GM19240 (cell line): ENCODE results near the gene GMFB.

Source experiments
- DNase-seq: peaks from one replicate; pipeline ENCODE4 v3.0.0; 2011; ENCODE audit warnings: low spot score; ENCODE audit not compliant: insufficient read length

The GMFB gene

DNA sequence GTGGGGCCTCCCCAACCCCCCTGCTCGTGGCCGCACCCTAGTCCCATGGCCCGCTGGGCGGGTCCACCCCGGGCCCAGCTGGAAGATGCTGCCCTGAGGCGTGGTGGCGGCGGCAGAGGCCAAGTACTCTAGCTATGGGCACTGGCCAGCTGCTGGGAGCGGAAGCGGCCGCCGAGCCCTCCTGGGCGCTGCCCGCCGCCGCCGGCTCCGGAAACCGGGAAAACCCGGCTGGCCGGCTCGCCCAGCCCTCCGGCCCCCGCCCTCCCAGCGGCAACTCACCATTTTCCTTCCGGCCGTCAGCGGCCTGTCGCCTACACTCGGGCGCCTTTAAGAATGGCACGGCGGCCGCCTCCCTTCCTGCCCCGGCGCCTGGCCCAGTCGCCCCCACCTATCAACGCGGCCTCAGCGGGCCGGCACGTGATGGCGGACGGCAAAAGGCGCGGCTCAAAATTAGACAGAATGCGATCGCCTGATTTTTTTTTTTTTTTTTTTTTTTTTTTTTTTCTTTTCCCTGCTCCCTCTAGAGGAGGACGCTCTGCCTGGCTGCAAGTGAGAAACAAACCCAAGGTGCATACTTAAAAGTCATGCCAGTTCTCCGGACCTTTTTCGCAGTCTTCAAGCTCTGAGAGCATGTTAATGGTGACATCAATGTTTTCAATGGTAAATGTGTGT lies at the start of gene GMFB:
TSS of gene GMFB (minus strand) at position 335 of the 672 bp plus-strand sequence. CDS start at position 282, 53 bp downstream.
- DNase-seq = peak; percentile 65

DNA sequence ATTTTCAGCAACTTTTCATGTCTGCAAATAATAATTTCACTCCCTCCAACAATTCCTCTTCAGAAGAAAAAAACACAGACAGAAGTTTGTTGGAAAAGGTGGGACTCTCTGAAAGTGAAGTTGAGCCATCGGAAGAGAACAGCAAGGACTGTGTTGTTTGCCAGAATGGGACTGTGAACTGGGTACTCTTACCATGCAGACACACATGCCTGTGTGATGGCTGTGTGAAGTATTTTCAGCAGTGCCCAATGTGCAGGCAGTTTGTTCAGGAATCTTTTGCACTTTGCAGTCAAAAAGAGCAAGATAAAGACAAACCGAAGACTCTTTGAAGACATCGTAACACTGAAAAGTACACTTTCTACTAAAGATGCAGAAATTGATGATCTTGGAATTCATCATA lies 49.3 kb upstream of the GMFB start:
- DNase-seq = no peak

DNA sequence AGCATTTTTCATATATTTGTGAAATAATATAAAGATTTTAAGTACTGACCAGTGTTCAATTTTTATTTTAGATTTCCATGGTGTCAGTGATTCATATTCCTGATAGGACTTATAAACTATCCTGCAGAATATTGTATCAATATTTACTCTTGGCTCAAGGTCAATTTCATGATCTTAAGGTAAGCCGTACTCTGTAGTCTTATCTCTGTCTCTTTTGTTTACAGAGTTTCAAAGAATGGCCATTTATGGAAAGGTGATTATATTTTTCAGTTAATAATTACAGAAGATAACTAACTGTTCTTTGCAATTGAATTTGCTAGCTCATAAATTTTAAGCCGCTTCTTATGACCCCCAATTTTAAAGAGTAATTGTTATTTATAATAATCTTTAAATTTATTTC lies 48.9 kb upstream of the GMFB start:
- no peak for DNase-seq

DNA sequence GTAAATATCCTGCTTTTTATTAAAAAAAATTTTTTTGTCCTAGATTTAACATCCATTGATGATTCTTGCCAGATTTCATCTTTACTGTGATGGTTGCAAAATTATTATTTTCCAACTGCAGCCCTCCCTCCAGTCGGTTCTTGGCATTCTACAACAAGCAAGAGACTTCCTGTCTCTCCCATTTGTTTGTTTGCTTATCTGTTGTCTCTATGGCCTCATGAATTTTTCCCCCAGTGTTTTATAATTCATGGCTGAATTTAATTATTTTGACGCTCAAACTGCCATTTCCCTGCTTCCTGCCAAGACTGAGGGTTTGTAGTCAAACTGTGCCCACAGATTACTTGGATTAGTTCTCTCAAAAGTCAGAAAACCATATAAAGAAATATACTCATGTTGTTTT lies 46.9 kb upstream of the GMFB start:
- DNase-seq = no peak

DNA sequence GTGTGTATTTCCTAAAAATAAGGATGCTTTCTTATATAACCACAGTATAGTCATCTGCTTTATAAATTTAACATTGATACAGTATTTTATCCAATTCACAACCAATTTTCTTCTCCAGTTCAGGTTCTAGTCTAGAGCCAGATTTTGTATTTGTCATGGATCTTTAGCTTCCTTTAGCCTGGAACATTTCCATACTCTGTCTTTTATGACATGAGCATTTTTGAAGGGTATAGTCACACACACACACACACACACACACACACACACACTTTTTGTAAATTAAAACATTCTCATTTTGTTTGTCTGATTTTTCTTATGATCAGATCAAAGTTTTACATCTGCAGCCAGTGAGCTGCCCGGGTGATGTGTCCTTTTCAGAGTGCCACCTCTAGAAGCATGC lies 46.3 kb upstream of the GMFB start:
- DNase-seq = no peak

DNA sequence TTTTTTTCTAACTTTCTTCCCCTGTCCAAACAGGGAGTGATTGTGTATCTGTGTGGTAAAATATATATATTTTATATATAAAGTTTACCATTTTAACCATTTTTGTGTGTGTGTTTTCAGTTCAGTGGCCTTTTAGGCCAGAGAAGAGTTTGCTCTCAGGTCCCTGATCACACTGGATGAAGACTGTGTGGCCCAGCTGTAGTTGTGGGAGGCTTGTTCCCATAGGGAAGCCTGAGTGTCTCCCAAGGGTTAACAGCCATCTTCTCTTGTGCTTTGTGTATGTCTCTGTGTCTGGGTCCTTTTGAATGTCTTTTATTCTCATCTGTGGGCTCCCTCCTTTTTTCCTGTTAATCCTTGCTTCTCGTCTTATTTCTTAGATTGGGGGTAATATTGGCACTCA lies 44.3 kb upstream of the GMFB start:
- DNase-seq = no peak

DNA sequence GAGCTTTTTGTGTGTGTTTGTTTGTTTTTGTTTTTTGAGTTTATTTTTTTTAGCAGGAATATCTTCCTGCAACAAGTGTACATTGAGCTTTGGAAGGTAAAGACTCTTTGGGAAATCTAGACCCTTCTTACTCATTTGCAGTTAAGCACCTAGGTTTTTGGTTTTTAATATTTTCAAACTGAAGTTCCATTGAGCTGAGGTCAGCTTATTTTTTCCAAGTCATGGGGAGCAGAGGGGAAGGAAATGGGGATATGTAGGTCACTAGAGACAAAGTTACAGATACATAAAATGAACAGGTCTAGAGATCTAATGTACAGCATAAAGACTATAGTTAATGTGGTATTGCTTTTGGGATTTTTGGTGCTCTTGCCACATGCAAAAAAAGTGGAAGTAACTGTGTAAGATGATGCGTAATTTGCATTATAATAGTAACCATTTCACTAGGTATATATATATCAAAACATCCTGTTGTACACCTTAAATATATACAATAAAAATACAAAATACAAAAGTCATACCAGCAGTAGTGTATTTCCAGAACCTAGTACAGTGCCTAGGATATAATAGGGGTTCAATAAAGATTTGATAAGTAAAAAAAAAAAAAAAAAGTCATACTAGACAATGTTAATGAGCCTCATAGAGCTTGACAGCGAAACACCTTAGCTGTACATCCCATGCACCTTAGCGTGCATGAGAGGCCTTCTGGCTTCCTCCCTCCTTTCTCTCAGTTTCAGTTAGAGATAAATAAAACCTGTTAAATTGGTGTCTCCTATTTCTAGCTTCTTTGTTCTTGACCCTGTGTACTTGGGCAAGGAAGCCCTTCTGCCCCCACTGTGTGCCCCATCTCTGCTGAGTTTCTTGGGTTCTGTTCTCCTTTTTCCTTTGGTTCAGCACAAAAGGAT lies 43.6 kb upstream of the GMFB start:
- DNase-seq = peak; percentile 14

DNA sequence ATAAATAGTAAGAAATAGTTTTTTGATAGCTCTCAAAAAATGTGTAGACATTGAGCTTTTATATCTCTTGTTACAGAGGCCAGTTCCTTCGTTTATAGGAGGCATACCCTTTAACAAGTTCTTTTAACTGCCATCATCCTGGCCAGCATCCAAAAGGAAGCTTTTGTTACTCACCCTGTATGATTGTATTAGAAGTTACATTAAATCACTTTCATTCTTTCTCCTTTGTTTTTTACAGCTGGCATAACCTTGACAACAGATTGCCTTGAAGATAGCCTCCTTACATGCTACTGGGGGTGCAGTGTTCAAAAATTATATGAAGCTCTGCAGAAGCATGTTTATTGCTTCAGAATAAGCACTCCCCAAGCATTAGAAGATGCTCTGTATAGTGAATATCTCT lies 41.0 kb upstream of the GMFB start:
- DNase-seq = no peak

DNA sequence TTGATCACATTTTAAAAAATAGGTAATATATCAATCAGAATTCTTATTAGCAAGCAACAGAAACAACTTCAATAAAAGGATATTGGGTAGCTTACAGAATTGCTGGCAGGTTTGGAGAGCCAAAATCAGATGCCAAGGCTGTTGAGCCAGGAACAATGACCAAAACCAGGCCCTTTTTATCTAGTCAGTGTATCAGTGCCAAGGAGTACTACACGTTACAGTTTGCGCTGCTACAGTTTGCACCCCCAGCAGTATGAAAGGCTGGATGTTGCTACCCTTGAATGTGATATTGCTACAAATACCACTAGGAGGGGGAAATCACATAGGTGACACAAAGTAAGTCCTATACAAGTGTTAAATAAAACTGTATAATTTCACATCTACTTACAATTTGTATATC lies 40.2 kb upstream of the GMFB start:
- DNase-seq = no peak

DNA sequence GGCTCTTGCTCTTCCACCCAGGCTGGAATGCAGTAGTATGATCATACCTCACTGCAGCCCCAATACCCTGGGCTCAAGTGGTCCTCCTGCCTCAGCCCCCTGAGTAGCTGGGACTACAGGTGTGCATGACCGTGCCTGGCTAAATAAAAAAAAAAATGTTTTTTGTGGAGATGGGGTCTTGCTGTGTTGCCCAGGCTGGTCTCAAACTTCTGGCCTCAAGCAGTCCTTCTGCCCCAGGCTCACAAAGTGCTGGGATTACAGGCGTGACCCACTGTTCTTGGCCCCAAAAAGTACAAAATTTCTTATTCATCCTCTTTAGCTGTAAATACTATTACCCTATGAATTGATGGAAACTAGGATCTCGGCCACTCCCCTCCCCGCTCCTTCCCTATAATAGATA lies 35.6 kb upstream of the GMFB start:
- DNase-seq = no peak

DNA sequence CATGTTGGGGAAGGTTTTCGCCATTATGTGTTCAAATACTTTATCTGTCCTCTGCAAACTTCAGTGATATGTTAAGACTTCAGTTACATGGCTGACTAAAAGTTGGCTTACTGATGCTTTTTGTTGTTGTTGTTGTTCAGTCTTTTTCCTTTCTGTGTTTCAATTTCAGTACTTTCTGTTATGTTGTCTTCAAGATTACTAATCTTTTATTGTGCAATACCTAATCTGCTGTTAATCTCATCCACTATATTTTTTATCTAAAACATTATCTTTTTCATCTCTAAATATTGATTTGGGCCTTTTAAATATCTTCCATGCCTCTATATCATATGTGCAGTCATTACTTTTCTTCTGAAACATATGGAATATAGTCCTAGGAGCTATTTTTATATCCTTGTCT lies 27.9 kb upstream of the GMFB start:
- DNase-seq = no peak

DNA sequence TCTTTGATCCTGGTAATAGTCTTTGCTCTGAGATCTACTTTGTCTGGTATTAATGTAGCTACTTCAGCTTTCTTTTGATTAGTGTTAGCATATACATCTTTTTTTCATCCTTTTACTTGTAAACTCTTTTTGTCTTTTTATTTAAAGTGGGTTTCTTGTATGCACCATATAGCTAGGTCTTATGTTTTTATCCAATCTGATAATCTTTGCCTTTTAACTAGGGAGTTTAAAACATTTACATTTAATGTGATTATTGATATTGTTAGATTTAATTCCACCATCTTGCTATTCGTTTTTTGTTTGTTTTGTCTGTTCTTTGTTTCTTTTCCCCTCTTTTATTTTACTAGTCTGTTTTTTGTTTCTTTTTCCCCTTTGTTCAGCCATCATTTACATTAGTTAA lies 26.9 kb upstream of the GMFB start:
- DNase-seq = no peak

DNA sequence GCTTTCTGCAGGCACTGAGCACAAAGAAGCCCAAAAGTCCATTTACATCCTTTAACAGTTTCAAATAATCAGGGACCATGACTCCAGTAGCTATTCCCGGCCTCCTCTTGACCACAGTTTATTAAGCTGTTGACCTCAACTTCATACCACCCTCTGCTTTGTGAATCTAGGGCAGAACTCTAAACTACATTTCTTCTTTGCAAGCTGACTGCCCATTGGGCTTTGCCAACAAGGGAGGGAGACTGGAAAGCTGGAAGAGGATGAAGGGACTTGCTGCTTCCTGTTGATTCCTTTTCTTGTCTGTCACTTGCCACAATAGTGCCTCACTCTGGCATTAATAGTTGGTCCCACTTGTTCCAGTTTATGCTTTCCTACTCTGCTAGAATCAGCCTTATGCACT lies 23.6 kb upstream of the GMFB start:
- DNase-seq = no peak

DNA sequence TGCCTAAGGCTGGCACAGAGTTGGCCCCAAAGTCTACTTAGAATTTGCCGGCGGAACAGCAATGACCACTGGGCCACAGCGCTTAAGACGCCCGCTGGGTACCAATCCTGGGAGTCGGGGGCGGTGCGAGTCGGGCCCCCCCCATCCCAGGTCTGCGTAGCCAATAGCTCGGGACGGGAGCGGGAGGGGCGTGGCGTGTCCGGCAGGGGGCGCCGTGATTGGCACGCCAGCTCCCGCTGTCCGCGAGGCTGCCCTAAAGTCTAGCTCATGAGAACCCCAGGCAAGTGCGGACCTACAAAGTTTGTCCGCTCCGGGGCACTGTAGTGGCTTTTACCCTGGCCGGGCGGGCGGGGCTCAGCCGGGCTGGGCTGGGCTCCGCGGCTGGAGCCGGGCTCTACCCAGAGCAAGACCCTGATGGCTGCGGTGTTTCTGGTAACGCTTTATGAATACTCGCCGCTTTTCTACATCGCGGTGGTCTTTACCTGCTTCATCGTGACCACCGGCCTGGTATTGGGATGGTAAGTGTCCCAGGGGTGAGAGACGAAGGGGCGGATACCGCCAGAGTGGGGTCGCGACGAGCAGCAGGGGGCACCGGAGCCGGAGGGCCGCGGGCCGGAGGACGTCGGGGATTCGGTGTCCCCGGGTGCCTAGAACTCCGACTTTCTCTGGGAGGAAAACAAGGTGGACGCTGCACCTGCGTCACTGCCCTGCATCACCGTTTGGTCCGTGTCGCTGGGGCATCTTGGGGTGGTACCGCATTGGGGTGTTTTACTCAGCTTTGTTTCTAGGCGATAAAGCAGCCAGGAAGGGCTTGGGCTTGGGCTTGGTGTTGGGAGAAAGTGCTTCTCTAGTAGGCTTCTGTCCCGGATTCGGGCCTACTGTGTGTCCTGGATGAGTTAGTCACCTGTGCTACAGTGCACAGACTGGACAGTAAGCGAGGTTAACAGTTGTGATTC lies 21.0 kb upstream of the GMFB start, which contains the start of gene CGRRF1:
TSS of gene CGRRF1 (plus strand) at position 361 of the 956 bp plus-strand sequence. CDS start at position 415, 54 bp downstream.
- peak; percentile 88 for DNase-seq

DNA sequence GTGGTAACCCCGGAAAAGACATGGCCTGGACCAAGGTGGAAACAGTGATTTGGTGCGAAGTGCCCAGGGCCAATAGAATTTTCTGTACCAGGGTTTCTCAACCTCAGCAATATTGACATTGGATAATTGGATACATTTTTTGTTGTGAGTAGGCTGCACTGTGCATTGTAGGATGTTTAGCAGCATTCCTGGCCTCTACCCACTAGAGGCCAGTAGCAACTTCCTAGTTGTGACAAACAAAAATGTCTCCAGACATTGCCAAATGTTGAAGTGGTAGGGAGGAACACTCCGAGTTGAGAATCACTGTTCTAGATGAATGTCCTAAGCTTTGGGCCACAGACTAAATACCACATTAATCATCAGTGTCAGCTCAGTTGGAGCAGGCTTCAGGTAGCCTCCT lies 14.7 kb upstream of the GMFB start:
- DNase-seq = no peak

DNA sequence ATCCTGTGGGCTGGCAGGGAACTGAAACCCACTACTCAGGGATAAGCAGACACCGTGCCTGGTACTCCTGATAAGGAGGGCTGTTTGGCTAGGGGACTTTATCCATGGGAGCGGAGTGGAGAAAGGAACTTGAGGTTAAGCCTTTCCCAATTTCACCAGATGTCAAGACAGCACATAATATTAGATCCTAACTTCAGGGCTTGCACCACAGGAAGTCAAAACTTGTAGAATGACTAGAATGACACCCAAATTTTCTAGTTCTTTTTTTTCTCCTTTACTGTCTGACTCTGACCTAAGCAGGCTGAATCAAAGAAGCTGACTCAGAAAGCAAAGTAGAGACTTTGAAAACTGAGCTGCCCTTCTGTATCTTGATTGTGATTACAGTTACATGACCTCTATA lies 13.8 kb upstream of the GMFB start:
- no peak for DNase-seq

DNA sequence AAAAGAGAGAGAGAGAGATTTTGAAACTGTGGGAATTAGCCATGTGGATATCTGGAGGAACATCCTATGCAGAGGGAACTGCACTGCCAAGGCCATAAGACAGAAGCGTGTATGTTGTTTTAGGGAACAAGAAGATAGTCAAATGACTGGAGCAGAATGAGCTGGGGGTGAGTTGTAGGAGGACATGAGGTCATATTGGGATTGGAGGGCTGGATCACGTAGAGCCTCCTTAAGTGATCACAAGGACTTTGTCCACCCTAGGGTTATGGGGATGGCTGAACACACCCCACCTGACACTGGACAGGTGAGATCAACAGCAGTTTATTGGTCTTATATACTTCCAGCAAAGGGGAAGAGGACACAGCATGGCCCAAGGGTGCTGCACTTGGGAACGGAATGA lies 12.7 kb upstream of the GMFB start:
- no peak for DNase-seq

DNA sequence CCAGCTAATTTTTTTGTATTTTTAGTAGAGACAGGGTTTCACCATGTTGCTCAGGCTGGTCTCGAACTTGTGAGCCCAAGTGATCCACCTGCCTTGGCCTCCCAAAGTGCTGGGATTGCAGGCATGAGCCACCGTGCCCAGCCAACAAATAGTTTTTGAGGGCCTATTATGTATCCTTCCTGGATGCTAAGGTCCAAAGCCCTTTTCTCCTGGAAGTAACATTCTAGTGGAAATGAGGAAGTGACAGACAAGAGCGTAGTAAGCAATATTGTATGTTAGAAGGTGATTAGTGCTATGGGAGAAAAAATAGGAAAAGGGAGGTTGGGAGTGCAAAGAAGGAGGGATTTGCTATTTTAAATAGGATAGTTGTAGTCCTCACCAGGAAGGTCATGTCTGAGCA lies 12.0 kb upstream of the GMFB start:
- no peak for DNase-seq

DNA sequence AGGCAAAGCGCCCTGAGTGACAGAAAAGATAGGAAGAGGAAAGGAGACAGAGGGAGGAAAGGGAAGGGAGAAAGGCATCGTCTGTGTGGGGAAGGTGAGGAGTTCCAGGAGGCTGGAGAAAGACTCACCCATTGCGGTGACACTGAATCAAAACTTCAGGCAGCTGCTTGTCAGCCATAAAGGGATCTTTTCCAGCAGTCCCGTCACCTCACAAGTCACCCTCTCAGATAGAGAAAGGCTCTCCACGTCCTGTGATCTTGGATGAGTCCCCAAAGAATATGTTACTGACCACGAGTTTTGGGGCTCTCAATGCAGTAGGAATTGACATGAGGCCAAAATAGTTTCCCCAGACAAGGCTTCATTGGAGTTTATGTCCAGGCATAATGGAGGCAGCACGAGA lies 9.8 kb upstream of the GMFB start:
- no peak for DNase-seq

DNA sequence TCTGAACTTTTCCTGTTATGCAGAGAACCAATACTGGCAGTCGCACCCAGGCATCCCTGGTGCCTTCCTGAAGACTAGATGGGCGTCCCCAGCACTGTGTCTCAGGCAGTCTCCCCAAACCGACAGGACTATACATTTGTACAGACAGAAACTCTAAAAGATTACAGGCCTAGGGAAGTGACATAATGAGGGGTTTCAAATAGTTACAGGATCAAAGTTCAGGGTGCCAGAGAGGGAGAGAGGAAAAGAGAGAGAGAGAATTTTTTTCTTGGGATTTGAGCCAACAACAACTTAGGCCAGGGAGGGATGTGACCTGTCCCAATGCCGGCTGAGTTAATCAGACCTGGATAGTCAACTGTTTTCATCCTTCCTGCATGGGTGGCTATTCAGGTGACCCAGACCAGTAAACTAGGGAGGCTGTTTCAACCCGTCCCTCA lies 9.3 kb upstream of the GMFB start:
- DNase-seq = no peak

DNA sequence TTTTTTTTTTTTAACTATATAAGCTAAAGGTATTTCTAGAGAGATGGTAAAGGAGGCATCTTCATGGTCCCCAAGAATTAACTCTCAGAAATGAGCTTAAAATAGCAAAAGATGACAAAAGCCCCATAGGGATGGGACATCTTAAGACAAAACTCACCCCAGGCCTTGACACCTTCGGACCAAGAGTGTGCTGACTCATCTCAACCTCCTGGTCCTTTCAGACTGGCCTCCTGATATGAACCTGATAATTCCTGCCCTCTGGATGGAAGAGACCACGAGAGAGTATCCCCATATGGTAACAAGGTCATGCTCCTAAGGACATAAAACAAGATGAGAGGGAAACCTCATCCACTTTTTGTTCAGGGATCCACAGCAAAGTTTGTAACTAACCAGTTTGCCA lies 8.4 kb upstream of the GMFB start:
- DNase-seq = no peak

DNA sequence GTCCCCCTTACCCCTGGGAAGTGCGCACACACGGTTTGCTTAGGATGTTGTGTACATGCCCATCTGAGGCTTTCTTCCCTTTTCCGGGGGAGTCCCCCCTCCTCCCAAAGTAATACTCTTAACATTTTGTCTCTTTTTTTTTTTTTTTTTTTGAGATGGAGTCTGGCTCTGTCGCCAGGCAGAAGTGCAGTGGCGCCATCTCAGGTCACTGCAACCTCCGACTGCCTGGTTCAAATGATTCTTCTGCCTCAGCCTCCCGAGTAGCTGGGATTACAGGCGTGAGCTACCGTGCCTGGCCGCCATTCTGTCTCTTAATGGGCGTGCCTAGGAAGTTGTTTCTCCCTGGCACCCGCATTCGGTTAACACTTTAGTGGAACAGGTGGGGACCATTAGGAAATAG lies 4.5 kb upstream of the GMFB start:
- no peak for DNase-seq
